Heart left ventricle (tissue), 16 donors: Measurements from ENCODE around the gene HSPA12A. TPM values are rescaled to one million over a fixed set of nuclear protein-coding genes. Genes with fewer than 3 reads are reported as not detected.

Source experiments
- ATAC-seq, 4 donors: fragments of 200-7000 bp; cut with Tn5 transposase; one replicate each; pipeline ENCODE4 v1.9.1; 2020 to 2022; ENCODE audit warnings: moderate library complexity in 4 of 4, mild to moderate bottlenecking in 3 of 4, moderate number of reproducible peaks in 1 of 4
- DNase-seq, 5 donors: peaks; one replicate each; pipeline ENCODE4 v3.0.0-alpha.2; 2020
- H3K27ac ChIP-seq, 12 donors: fragments of 200-600 bp; sonication (generic) in 4 of 12; one replicate each; pipeline versions ENCODE4 v1.5.0 to v1.8.0; 2016 to 2022; ENCODE audit warnings: mild to moderate bottlenecking in 2 of 12
- H3K27me3 ChIP-seq, 9 donors: fragments of 200-600 bp; sonication (generic) in 2 of 9; one replicate each; pipeline versions ENCODE4 v1.5.1 to v1.8.0; 2016 to 2022; ENCODE audit warnings: mild to moderate bottlenecking in 3 of 9
- H3K36me3 ChIP-seq, 9 donors: fragments of 200-600 bp; sonication (generic) in 2 of 9; one replicate each; pipeline versions ENCODE4 v1.5.0 to v1.8.0; 2018 to 2022; ENCODE audit warnings: mild to moderate bottlenecking in 2 of 9
- H3K4me1 ChIP-seq, 12 donors: fragments of 200-600 bp; sonication (generic) in 4 of 12; one replicate each; pipeline versions ENCODE4 v1.5.0 to v1.8.0; 2016 to 2022; ENCODE audit warnings: mild to moderate bottlenecking in 3 of 12
- H3K4me3 ChIP-seq, 12 donors: fragments of 200-600 bp; sonication (generic) in 4 of 12; one replicate each; pipeline versions ENCODE4 v1.5.0 to v1.8.0; 2017 to 2022; ENCODE audit warnings: mild to moderate bottlenecking in 9 of 12, moderate library complexity in 4 of 12
- H3K9me3 ChIP-seq, 12 donors: fragments of 200-600 bp; sonication (generic) in 4 of 12; one replicate each; pipeline versions ENCODE4 v1.5.0 to v1.8.0; 2016 to 2022; ENCODE audit warnings: mild to moderate bottlenecking in 1 of 12
- CTCF ChIP-seq, 12 donors: fragments of 200-600 bp; sonication (generic) in 4 of 12; IDR thresholded peaks; one replicate each; pipeline versions ENCODE4 v1.5.0 to v1.8.0; 2018 to 2022; ENCODE audit warnings: antibody characterized with exemption in 12 of 12, mild to moderate bottlenecking in 5 of 12
- POLR2A ChIP-seq, 2 donors: fragments of 450-650 bp; IDR thresholded peaks; one replicate each; pipeline ENCODE4 v1.6.1; 2017; ENCODE audit warnings: antibody characterized with exemption in 2 of 2, mild to moderate bottlenecking in 2 of 2, moderate library complexity in 2 of 2
- WGBS, 4 donors: extraction: QIAGEN DNeasy Blood & Tissue Kit in 2 of 4; methylation state at CpG; one replicate each; pipeline versions ENCODE4 v1.1.5 to v1.1.7; 2013 to 2018; 5-methylcytosine and 5-hydroxymethylcytosine counted together
- intact Hi-C, 10 donors: fragments of 100-400 bp; cut with DNase I; formaldehyde crosslinking; loops; one replicate each; pipeline versions ENCODE4 v1.11.1 to v1.14.2; 2022
- polyA plus RNA-seq, 2 donors: library from polyadenylated mRNA; stranded (reverse); fragments of 200-250 nt; gene quantifications; one replicate each; pipeline ENCODE4 v1.2.3, GENCODE V29; 2013
- total RNA-seq, 9 donors: library from RNA; depleted of rRNA in 2 of 9; stranded (reverse); fragments of >200 nt in 2 of 9; fragmentation: NEBNext Ultra II Directional in 3 of 9; extraction: Animal tissue kit (Norgen Biotek cat#: 25700) in 3 of 9; gene quantifications; one replicate each; pipeline versions ENCODE4 v1.1.0 to v1.2.4, GENCODE V29; 2016 to 2023
- donor health status: ischemic (EF 13 %, LVEDD 7.1; RV severe dilation, severe dysfunction).
- donor health status: healthy with polysubstance abuse.
- donor health status: DM: no; HTN: yes; CAD: no.
- donor health status: DM: no; HTN: no; CAD: no.
- donor health status: ischemic (EF 25% LVEDD 6.9; RV normal size, moderate dysfunction).
- donor health status: ischemic (EF 25% LVEDD 5.7; RV mildly dilated, moderate dysfunction).
- donor health status: healthy.
- donor health status: DM: yes; HTN: yes; CAD: no.
- donor health status: ischemic (EF 35%, LVEDD 5.7; RV mildly dilated, moderate dysfunction).
- donor health status: nonischemic (EF 11% LVEDD 7.7; RV severe dilation, severe dysfunction).
- donor health status: DM: yes; HTN: yes; CAD: no.
- donor health status: PGD.
- donor health status: ischemic (EF 29% LVEDD 5.4; RV normal size, mild dysfunction).
- donor health status: nonischemic (EF 23%, LVEDD 6.1; RV moderate dilation, normal function).

The HSPA12A gene
- total and polyA plus RNA-seq, 11 donors = 4.7 to 17.0 (median 13.5) TPM

GRCh38 chr10:116690356-116691322, 51.7 kb downstream of the HSPA12A start:
- peak; percentile 46 to 66 (median 62) for ATAC-seq
- Histone ChIP-seq H3K4me3 (peak overlapping the region in 1 of 12 donors; percentile 23), H3K27ac (peak overlapping the region in 10 of 12 donors; percentile 40 to 75 (median 52)), H3K27me3 (no peaks in the 10 kb centered on the region), H3K9me3 (no peaks in the 10 kb centered on the region), H3K36me3 (peaks cover 0 to 5% (median 0%) of the 10 kb centered on the region in 9 donors), H3K4me1 (peaks cover 0 to 55% (median 42%) of the 10 kb centered on the region in 12 donors)
- peak in 3 of 5 donors; percentile 54 to 63 (median 58) for DNase-seq
- TF ChIP-seq POLR2A (IDR thresholded peaks at IDR 0.05) (no peak), CTCF (IDR thresholded peaks at IDR 0.05) (peak in 11 of 12 donors; percentile 21 to 63 (median 38))
- WGBS, 4 donors = 24 to 39% (median 30%) methylated on average over 17 of the region's 17 CpGs
- intact Hi-C loops = loop anchor here in 5 of 10 donors (2.0 to 5.0 kb wide), 3 partner anchors 47 to 52 kb away; partner anchors contain the start of gene HSPA12A (in 4 of the 5)

- WGBS, 4 donors = 88 to 94% (median 90%) methylated on average over 4 of the region's 4 CpGs
- peak overlapping the region in 4 of 12 donors; percentile 48 to 73 (median 65) for H3K27ac ChIP-seq
- ATAC-seq = no peak
- H3K4me1 ChIP-seq = peaks cover 0 to 55% (median 42%) of the 10 kb centered on the region in 12 donors
- H3K4me3 ChIP-seq = no peak overlapping the region
- no peak for DNase-seq
- TF ChIP-seq POLR2A (IDR thresholded peaks at IDR 0.05) = no peak
- no peak for TF ChIP-seq CTCF (IDR thresholded peaks at IDR 0.05)
- H3K36me3 ChIP-seq = peaks cover 0 to 5% (median 0%) of the 10 kb centered on the region in 9 donors
- no peaks in the 10 kb centered on the region for H3K27me3 ChIP-seq
- intact Hi-C loops = loop anchor here (2.0 to 10.0 kb wide), 8 partner anchors 48 to 488 kb away; partner anchors contain the start of gene HSPA12A (in 6 of the 10)
- H3K9me3 ChIP-seq = no peaks in the 10 kb centered on the region
Observed at GRCh38 chr10:116689744-116690143, 52.6 kb downstream of the HSPA12A start.

- DNase-seq = no peak
- ATAC-seq = no peak
- peaks cover 0 to 55% (median 42%) of the 10 kb centered on the region in 12 donors for H3K4me1 ChIP-seq
- intact Hi-C loops = loop anchor here in 9 of 10 donors (5.0 to 10.0 kb wide), 6 partner anchors 53 to 488 kb away; partner anchors contain the start of gene HSPA12A (in 2 of the 9)
- peak overlapping the region in 9 of 12 donors; percentile 10 to 61 (median 50) for H3K27ac ChIP-seq
- H3K36me3 ChIP-seq = peaks cover 0 to 5% (median 0%) of the 10 kb centered on the region in 9 donors
- H3K4me3 ChIP-seq = no peak overlapping the region
- 56 to 76% (median 69%) methylated on average over 7 of the region's 7 CpGs for WGBS, 4 donors
- TF ChIP-seq CTCF (IDR thresholded peaks at IDR 0.05) (no peak), POLR2A (IDR thresholded peaks at IDR 0.05) (no peak)
- H3K27me3 ChIP-seq = no peaks in the 10 kb centered on the region
- no peaks in the 10 kb centered on the region for H3K9me3 ChIP-seq
Observed at GRCh38 chr10:116688741-116689495, 53.4 kb downstream of the HSPA12A start.
